Mucosa of rectum (tissue), 2 donors: ENCODE measurements around the gene EMILIN3.

Experiments used
- H3K27ac ChIP-seq, 2 donors: one replicate each; pipeline ENCODE4 v1.7.0; 2013; ENCODE audit warnings: inconsistent platforms in 2 of 2, low read depth in 2 of 2, low read length in 2 of 2
- H3K27me3 ChIP-seq, 2 donors: one replicate each; pipeline ENCODE4 v1.7.0; 2013; ENCODE audit warnings: low read length in 2 of 2; ENCODE audit not compliant: control insufficient read depth in 2 of 2, insufficient read depth in 2 of 2
- H3K36me3 ChIP-seq, 2 donors: one replicate each; pipeline ENCODE4 v1.7.0; 2013; ENCODE audit warnings: low read length in 2 of 2; ENCODE audit not compliant: control insufficient read depth in 2 of 2, insufficient read depth in 2 of 2
- H3K4me1 ChIP-seq, 2 donors: one replicate each; pipeline ENCODE4 v1.7.0; 2013; ENCODE audit warnings: low read length in 2 of 2, mild to moderate bottlenecking in 1 of 2; ENCODE audit not compliant: control insufficient read depth in 2 of 2, insufficient read depth in 2 of 2
- H3K4me3 ChIP-seq, 2 donors: one replicate each; pipeline ENCODE4 v1.7.0; 2013; ENCODE audit warnings: low read length in 2 of 2
- H3K9ac ChIP-seq, 2 donors: one replicate each; pipeline ENCODE4 v1.7.0; 2013; ENCODE audit warnings: low read length in 2 of 2, low read depth in 1 of 2, mild to moderate bottlenecking in 1 of 2
- H3K9me3 ChIP-seq, 2 donors: one replicate each; pipeline ENCODE4 v1.7.0; 2013; ENCODE audit warnings: low read length in 2 of 2; ENCODE audit not compliant: control insufficient read depth in 2 of 2
- donor health status: healthy.
- donor health status: Normal muscosa, but diverticular disease.

The EMILIN3 gene

DNA sequence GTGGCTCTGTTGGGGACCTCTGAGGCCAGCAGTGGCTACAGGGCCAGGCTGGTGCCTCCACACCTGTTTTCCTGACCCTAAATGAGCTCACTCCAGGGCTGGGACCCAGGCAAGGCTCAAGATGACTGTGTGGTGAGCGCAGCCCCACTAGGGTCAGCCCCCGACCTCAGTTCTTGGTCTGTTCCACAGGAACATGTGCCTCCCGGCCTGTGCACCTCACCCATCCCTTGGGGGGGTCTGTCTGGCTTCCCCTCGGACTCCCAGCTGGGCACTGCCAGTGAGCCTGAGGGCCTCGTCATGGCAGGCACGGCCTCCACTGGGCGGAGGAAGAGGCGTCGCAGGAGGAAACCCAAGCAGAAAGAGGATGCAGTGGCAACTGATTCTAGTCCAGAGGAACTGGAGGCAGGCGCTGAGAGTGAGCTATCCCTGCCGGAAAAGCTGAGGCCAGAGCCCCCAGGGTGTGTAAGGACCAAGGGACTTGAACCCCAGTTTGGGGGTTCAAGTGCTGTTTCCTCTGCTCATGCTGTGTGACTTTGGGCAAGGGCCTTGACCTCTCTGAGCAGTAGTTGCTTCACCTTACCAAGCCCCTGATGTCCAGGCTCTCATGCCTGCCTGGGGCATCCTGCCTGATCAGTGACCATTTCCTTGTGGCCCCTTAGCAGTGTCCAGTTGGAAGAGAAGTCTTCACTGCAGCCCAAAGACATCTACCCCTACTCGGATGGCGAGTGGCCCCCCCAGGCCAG is 18.0 kb downstream of the EMILIN3 start:
- H3K27me3 ChIP-seq, result no peaks in the 10 kb centered on the region
- no peaks in the 10 kb centered on the region for H3K9me3 ChIP-seq
- peaks cover 22 to 40% of the 10 kb centered on the region in 2 donors for H3K36me3 ChIP-seq
- H3K9ac ChIP-seq, result no peak overlapping the region
- no peak overlapping the region for H3K4me3 ChIP-seq
- H3K27ac ChIP-seq, result no peak overlapping the region
- no peaks in the 10 kb centered on the region for H3K4me1 ChIP-seq

DNA sequence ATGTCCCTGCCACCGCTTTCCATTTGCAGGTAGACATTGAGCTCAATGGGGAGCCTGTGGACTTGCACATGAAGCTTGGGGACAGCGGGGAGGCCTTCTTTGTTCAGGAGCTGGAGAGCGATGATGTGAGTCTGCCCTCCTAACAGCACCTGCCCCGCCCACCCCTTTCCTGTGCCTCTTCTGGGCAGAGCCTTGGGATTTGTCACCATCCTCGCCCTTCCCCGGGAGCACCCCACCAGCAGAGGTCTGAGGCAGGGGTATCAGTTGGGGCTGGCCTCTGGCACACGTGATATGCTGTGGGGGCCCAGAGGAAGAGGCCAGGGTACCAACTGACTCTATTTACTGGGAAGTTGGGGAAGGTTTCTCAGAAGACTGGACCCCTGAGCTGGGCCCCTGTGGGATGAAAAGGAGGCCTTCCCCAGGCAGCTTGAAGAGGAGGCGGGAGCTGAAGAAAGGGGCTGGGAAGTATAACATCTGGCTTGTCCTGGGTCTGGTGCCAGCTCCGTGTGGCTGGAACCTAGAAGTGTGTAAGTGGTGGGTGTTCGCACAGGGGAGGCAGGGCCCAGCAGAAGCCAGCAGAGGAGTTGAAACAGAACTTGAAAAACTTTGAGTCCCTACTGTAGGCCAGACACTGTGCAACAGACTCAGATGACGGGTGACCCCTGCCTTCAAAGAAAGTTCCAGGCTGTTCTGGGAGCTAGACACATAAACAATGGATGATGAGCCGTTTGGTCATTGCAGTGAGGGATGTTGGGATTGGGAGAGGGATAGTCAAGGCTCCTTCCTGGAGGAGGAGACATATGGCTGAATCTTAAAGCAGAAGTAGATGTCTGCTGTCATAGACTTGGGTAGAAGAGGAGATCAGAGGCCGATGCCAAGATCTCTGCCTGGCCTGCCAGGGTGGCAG is 18.8 kb downstream of the EMILIN3 start:
- no peak overlapping the region for H3K4me3 ChIP-seq
- H3K27me3 ChIP-seq, result no peaks in the 10 kb centered on the region
- H3K36me3 ChIP-seq, result peaks cover 22 to 37% of the 10 kb centered on the region in 2 donors
- no peak overlapping the region for H3K9ac ChIP-seq
- no peak overlapping the region for H3K27ac ChIP-seq
- H3K9me3 ChIP-seq, result no peaks in the 10 kb centered on the region
- H3K4me1 ChIP-seq, result peaks cover 0 to 2% of the 10 kb centered on the region in 2 donors

DNA sequence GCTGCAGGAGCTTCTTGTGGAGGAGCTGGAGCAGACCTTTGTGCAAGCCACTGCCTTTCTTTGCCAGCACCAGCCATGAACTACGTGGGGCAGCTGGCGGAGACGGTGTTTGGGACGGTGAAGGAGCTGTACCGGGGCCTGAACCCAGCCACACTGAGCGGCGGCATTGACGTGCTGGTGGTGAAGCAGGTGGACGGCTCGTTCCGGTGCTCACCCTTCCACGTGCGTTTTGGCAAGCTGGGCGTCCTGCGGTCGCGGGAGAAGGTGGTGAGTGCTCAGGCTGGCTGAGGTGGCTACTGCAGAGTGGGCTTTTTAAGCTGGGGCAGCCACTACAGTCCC is 20.9 kb downstream of the EMILIN3 start:
- H3K27ac ChIP-seq, result no peak overlapping the region
- H3K4me3 ChIP-seq, result no peak overlapping the region
- no peaks in the 10 kb centered on the region for H3K27me3 ChIP-seq
- peaks cover 8 to 10% of the 10 kb centered on the region in 2 donors for H3K4me1 ChIP-seq
- H3K9ac ChIP-seq, result no peak overlapping the region
- peaks cover 16 to 29% of the 10 kb centered on the region in 2 donors for H3K36me3 ChIP-seq
- H3K9me3 ChIP-seq, result no peaks in the 10 kb centered on the region

DNA sequence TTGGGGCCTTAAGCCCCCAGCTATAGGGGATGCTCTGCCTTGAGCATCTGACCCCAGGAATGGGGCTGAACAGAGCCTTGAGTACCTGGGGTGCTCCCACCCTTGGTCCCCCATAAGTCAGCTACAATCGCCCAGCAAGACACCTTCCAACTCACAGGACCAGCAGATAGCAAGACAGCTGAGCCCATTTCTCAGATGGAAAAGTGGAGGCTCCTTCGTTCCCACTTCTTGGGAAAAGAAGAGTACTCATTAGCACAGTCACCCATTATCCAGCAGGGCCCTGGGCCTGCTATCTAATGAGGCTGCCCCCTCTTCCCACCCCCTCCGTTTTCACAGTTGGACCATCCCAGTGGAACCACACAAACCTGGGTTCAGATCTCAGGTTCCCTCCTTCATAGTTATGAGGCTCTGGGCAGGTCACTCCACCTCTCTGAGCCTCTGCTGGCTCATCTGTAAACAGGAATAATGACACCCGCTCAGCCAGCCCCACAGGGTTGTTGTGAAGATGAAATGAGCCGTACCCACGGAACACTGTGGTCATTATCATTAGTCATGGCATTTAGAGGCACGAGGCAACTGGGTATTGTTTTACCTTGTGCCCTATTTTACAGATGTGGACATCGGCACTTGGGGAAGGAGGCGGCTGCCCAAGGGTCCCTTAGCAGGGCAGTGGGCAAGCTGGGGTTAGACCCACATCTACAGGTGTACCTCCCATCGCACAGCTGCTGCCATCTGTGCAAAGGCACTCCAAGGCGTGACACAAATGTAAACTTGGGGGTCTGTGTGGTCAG is 21.5 kb downstream of the EMILIN3 start:
- peaks cover 12 to 13% of the 10 kb centered on the region in 2 donors for H3K4me1 ChIP-seq
- no peaks in the 10 kb centered on the region for H3K27me3 ChIP-seq
- peaks cover 11 to 29% of the 10 kb centered on the region in 2 donors for H3K36me3 ChIP-seq
- H3K27ac ChIP-seq, result no peak overlapping the region
- H3K9ac ChIP-seq, result no peak overlapping the region
- H3K9me3 ChIP-seq, result no peaks in the 10 kb centered on the region
- no peak overlapping the region for H3K4me3 ChIP-seq

DNA sequence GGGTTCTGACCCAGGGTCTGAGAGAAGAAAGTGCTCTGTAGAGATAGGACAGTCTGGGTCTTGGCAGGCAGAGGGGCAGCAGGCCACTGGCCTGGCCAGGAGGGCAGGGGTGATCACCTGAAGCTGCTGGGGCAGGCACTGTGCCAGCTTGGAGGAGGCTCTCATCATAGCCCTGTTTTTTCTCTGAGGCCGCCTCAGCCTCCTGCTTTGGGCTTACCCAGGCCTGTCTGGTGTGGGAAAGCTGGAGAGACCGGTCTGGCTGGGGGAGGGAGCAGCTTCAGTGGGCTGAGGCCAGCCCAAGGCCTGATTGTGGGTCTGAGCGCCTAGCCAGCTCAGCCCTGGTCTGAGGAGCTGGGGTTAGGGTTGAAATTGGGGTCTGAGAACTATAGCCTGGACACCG is 22.1 kb downstream of the EMILIN3 start:
- H3K4me3 ChIP-seq, result no peak overlapping the region
- H3K27ac ChIP-seq, result no peak overlapping the region

DNA sequence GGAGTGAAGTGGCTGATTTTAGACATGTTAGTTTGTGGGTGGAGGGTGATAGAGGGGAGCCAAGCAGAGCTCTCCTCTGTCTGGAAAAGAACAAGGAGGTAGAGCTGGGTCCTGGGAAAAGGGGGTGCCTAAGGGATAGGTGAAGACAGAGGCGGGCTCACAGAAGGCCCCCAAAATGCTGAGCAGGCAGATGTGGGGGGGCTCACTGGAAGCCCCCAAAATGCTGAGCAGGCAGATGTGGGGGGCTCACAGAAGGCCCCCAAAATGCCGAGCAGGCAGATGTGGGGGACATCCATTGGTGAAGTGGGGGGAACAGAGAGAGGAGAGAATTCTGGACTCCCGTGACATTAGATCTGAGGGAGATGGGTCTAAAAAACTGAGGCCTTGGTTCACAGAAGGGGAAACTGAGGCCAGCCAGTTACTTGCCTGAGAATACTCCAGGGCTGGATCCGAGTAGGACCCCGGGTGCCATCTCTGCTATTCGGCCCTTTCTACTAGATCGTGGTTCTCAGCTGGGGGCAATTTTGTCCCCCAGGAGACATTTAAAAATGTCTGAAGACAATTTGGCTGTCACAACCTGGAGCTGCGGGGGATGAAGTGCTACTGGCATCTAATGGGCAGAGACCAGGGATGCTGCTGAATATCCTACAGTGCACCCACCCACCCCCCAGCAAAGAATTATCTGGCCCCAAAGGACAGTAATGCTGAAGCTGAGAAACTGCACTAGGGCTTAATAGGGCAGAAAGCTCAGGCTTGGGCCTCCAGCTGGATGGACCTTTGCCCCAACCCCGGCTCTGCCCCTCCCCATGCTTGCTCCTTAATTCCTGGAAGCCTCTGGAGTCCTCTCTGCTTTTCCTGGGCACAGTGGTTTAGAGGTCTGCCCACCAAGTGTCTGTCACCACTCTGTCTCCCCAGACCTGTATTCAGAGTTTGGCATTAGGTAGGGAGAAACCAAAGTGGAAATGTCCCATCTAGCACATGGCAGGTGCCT is 23.8 kb downstream of the EMILIN3 start:
- H3K9ac ChIP-seq, result no peak overlapping the region
- H3K4me3 ChIP-seq, result no peak overlapping the region
- no peaks in the 10 kb centered on the region for H3K27me3 ChIP-seq

More for the DNA sequence above, 22.1 kb downstream of the EMILIN3 start:
- Histone ChIP-seq H3K9me3 (no peaks in the 10 kb centered on the region), H3K36me3 (peaks cover 8 to 25% of the 10 kb centered on the region in 2 donors), H3K4me1 (peaks cover 17 to 18% of the 10 kb centered on the region in 2 donors), H3K27me3 (no peaks in the 10 kb centered on the region), H3K9ac (no peak overlapping the region)

DNA sequence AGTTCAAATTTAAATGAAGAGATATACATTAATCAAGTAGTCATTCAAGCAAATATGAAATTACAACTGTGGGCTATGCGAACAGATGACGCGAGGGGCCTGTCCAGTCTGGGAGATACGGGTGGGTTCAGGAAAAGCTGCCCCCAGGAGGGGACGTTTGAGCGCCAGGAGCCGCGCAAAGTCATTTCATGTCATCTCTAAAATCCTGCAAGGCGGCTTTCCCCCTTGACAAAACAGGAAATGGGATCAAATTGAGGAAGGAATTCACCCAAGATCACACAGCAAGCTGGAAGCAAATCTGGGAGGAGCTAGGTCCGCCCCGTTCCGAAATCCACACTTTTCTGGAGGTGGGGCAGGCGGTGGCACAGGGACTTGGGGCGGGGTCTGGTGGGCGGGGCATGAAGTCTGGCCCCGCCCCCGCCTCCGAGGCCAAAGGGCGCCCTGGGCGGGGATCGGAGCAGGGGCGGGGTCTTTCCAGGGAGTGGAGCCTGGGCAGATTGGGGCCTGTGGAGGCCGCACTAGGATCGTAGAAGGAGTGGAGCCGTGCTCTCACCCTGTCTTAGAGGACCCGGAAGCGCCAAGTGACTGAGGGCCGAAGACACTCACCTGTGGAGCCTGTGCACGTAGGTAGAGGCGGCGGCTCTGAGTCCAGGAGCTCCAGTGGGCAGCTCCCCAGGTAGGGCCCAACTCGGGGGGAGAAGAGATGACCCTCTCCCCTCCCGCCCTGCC is 26.1 kb downstream of the EMILIN3 start, which contains the start of gene LPIN3:
LPIN3 (plus strand) TSS at position 495 of the 729 bp plus-strand sequence. CDS start 4,983 bp downstream, outside the sequence.
- H3K27ac ChIP-seq, result peak within 1 kb of the TSS; percentile 91 to 92
- no peaks in the 10 kb centered on the region for H3K36me3 ChIP-seq
- H3K9ac ChIP-seq, result peak within 1 kb of the TSS; percentile 70 to 79
- H3K4me3 ChIP-seq, result peak within 1 kb of the TSS; percentile 71 to 78
- H3K27me3 ChIP-seq, result no peaks in the 10 kb centered on the region
- peaks cover 17 to 19% of the 10 kb centered on the region in 2 donors for H3K4me1 ChIP-seq
- H3K9me3 ChIP-seq, result no peaks in the 10 kb centered on the region

More for the DNA sequence above, 23.8 kb downstream of the EMILIN3 start:
- H3K4me1 ChIP-seq, result peaks cover 17 to 19% of the 10 kb centered on the region in 2 donors
- peaks cover 3 to 13% of the 10 kb centered on the region in 2 donors for H3K36me3 ChIP-seq
- H3K9me3 ChIP-seq, result no peaks in the 10 kb centered on the region
- H3K27ac ChIP-seq, result no peak overlapping the region

DNA sequence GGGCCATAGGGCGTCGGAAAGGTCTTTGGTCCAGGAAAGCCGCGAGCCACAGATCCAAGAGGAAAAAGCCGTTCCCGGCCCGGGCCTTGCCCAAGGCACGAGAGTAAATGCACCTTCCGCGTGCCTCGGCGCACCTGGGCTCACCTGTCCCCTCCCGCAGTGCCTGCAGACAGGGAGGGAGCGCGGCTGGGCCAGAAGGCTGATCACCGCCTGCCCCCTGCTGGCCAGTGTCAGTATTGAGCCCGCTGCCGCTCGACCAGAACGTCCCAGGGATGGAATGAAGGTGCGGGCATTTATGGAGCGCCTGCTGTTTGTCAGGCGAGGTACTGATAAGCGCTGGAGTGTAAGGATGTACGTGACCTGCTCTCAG is 26.7 kb downstream of the EMILIN3 start:
- H3K4me1 ChIP-seq, result peaks cover 17 to 19% of the 10 kb centered on the region in 2 donors
- no peaks in the 10 kb centered on the region for H3K9me3 ChIP-seq
- H3K27me3 ChIP-seq, result no peaks in the 10 kb centered on the region
- peak overlapping the region; percentile 71 to 78 for H3K4me3 ChIP-seq
- peak overlapping the region; percentile 91 to 92 for H3K27ac ChIP-seq
- peak overlapping the region; percentile 65 to 67 for H3K9ac ChIP-seq
- H3K36me3 ChIP-seq, result no peaks in the 10 kb centered on the region
